SHP77 (cell line): Measurements from ENCODE around the gene PLP2.

ENCODE experiments used
- DNase-seq, 2 experiments: peaks; one replicate each; lab custom pipeline; 2025; lab: John Stamatoyannopoulos, UW

Gene PLP2

DNA sequence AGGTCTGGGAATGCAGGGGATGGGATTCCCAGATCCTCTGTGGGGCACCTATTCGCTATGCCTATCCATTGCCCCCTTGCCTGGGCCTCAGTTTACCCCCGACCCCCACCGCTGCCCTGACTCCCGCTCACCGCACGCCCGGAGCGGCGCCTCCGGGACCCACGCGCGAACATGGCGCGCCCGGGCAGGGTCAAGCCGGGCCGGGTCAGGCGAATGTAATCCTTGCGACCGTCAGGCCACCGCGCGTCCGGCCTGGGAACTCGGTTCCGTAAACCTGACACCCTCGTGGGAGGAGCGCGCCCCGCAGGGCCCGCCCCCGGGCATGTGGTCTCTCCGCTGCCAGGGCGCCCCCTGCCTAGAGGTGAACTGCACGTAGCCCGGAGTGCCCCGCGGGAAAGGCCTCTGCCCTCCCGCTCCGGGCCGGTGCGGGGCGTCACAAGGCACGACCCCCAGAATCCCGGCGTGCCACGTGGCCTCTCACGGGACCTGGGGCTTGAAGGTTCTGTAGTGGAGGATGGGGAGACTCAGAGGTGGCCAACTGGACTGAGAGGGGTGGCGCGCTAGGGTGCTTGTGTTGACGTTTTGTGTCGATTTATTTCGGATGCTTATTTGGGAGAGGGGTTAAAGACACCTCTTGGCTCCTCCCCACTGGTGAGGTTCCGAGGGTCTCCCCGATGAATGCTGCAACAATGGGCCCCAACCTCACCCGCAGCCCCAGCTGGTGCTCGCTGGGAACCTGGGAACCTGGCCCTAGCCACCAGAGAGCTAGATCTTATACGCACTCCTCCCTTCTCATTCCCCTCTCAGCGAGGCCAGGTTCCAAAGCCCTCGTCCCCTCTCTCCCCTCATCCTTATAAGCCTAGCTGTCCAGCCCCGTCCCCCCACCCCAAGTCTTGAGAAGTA is 14.7 kb downstream of the PLP2 start, which contains the start of gene PRICKLE3:
Gene PRICKLE3, minus strand, starts transcription at position 249 of the 903 bp plus-strand sequence. Its CDS starts 76 bp downstream, at position 173.
- DNase-seq: peak; percentile 32 to 54

DNA sequence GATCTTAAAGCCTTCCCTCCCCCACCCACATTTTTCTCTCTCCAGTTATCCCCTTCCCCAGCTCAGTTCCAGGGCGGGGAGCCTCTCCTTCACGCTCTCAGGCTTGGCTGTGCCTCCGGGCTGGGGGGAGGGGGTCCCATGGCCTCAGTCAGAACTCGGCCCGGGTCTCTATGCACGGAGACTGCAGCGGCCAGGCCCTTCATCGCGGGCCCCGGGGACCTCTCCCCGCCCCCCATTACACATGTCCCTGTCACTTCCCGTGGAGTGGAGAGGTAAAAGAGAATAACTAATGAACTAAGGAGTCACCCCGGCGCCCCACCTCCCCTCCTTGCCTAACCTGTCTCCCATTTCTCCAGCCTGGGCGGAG is 15.3 kb downstream of the PLP2 start:
- no peak for DNase-seq

DNA sequence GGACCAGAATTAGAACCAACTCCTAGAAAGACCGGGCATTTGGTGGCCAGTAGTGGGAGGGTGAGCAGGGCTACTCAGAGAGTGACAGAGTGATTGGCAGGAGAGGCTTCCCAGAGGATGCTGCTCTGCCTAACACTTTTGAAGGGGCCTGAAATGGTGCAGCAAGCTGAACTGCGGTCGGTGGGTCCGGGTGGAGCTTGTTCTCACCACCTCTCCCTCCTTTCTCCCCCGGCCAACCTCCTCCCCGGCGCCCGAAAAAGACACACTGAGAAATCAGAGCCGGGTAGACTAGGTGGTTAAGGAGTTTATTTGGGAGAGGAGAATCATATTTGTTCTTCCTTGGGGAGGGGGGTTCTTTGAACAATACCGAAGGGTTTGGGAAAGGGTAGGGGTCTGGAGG is 15.8 kb downstream of the PLP2 start:
- no peak for DNase-seq

DNA sequence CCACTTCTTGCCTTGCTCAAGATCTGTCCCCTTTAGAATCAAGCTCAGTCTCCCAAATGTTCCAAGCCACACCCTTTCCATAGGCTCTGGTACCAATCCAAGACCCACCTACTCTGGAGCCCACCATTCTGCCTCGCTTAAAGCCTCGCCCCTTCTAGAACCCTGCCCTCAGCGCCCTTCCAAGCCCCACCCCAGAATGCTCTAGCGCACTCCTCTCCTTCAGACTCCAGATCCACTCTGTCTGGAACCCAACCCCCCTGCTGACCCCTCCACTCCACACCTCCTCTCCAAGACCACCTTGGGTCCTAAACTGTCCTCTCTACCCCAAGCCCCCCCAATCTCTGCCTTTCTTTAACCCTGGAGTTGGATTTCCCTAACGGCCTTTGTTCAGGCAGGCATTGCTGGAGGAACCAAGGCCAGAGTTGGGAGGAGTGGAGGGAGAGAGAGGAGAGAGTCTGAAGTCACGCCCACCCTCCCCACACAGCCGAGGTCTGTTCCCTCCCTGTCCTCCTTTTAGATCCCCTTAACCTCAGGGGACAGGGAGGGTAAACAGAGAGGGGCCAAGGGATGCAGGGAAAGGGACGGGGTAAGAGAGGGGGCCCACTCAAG is 16.9 kb downstream of the PLP2 start:
- no peak for DNase-seq

DNA sequence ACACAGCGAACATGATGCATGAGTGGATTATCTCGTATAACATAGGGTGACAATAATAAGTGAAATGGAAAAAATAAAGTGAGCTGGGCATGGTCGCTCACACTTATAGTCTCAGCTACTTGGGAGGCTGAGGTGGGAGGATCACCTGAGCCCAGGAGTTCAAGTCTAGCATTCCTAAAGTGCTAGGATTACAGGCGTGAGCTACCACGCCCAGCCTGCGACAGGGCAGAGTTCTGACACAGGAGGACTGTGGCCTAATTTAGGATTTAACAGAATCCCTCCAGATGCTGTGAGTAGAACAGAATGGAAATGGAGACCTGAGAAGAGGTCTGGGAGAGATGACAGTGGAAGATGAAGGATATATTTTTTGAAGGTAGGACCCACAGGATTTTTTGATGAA is 17.9 kb downstream of the PLP2 start:
- DNase-seq: no peak

DNA sequence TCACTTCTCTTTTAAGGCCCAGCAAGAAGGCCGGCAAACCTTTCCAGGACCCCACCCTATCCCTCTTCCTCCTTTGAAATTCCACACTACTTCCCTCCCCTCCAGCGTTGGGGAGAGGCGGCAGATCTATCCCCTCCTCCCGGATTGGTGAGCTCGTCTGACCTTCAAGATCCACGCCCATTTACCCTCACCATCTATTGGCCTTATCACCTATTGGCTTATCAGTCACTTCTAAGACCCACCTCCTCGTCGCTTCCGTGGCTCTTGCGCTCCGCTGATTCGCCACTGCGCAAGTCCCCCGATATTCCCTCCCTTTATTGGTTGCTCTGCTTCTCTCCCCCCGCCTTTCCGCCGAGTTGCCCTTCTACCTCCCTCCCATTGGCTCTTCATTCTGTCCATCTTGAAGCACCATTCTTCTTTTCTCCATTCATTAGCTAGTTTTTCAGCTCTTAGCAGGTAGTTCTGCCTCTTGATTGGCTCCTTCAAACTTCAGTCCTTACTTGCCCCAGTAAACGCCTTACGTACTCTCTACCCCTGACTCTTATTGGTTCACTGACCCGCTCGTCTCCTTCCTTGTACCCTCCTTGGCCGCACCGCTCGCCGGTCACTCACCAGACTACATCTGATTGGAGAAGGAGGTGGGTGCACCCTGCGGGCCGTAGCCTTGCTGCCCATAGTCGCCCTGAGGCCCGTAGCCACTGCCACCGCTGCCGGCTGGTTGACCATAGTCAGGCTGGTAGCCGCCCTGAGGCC is 19.3 kb downstream of the PLP2 start:
- peak; percentile 96 to 98 for DNase-seq

DNA sequence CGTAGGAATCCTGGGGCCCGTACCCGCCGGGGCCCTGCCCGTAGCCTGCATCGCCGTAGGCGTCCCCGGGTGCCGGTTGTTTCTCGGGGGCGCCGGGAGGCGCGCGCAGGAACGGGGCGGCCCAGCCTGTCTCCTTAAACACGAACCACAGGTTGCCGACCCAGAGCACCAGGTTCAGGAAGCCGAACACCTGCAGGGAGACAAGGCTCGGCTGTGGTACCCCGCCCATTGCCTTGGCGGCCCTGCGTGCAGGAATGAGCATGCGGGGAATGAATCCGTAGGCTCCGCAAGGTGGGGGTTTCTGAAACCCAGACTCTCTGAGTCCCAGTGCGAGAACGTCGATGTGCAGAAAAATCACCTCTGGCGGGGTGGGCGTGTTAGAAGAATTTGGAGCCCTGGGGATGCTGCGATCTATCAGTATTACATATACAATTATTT is 19.9 kb downstream of the PLP2 start:
- peak in 1 of 2 experiments; percentile 26 for DNase-seq

DNA sequence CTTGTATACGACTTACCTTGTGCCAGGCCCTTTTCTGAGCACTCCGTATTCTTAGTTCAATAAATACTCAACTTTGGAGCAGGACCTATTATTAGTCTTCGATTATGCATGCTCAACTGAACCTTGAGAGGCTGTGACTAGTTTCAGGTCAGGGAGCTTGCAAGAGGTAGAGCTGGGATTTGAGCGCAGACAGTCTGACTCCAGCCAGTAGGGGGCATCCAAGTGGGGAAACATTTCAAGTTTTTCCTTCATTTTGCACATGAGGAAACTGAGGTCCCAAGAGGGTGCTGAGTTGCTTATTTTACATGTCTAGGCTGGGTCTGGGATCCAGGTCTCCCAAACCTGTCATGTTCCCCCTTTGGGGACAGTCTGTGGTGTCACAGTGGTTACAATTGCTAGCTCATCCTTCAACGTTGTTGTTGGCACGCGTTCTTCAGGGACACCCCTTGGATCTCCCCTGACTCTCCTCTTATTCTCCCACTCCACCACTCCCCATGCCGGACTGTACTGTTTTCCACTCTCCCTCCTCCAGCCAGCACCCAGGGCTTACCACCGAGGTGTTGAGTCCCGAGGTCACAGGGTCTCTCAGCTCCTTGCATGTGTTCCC is 21.1 kb downstream of the PLP2 start:
- peak in 1 of 2 experiments; percentile 15 for DNase-seq

DNA sequence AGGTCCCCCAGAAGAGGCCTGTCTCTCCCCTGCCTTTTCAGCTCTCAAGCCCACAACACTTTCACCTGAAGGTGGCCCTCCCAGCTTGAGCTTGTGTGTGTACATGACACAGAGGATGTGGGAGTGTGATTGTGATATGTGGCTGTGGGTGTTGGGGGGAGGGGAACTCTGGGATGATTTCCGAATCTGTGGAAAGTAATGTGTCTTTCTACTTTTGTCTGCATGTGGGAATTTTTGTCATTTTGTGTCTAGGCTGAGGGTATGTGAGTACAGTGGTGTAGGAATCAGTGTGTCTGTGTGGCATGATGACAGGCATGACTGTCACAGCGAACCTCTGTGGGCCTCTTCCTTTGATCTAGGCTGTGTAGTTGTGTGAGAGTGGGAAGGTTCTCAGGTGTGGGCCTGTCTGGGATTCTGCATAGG is 21.9 kb downstream of the PLP2 start:
- no peak for DNase-seq

DNA sequence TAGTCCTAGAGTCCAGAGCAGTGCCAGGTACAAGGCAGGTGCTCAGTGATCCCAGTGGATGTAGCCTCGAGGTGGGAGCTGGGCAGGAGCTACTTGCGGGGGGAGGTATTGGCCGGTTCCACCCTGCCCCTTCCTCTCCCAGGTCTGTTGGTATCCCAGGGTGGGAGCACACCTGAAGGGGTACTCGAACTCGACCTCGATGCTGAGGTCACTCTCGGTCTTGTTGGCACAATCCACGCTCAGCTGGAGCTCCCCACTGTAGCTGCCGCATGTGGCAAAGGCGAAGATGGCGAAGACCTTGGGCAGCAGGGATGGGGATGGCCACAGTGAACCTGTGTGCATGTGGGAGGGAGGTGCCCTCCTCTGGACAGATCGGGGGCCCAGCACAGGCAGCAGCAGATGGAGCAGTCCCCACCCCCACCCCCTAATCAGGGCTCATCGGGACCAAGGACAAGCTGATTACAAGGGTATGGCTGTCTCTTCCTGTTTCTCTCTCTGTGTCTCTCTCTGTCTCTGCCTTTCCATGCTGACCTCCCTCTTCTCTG is 25.9 kb downstream of the PLP2 start:
- DNase-seq: no peak

DNA sequence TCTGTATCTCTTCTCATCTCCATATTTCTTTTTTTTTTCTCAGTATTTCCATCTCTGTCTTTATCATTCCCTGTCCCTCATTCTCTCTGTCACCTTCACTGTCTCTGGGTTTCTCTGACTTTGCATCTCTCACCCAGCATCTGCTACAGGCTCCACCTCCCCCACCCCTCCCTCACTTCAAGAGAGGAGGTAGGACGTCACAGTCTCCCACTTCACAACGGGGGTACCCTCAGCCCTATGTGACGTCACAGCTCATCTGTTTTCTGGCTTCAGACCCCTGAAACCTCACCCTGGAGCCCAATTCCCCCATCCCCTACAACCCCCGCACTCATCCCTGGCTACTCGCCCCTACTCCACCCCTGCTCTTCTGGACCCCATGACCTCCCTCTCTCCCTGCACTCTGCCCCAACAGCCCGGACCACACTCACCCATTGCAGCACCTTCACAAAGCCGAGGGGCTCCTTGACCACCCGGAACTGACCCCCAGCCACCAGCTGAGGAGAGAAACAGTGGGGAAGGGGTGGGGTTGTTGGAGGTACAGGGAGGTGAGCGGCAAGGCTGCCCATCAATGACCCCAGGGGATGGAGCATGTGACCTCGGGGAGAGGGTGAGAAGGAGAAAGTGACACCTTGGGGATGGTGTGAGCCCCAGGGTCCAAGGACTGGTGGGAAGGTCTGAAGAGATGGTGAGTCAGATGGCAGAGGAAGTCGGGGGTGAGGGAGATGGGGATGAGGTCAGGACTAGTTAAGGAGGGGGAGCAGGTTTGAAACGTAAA is 27.0 kb downstream of the PLP2 start:
- DNase-seq: no peak

DNA sequence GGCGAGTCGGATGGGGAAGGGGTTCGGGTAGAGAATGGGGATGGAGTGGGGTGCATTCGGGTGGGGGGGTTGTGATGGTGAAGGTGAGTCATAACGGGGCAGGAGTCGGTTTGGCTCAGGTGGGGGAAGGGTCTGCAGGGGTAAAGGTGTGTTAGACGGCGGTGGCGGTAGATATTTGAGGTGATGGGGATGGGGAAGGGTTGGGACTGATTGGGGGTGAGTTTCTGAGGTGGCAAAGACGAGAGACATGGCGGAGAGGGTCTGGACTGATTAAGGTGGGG is 27.6 kb downstream of the PLP2 start:
- no peak for DNase-seq

DNA sequence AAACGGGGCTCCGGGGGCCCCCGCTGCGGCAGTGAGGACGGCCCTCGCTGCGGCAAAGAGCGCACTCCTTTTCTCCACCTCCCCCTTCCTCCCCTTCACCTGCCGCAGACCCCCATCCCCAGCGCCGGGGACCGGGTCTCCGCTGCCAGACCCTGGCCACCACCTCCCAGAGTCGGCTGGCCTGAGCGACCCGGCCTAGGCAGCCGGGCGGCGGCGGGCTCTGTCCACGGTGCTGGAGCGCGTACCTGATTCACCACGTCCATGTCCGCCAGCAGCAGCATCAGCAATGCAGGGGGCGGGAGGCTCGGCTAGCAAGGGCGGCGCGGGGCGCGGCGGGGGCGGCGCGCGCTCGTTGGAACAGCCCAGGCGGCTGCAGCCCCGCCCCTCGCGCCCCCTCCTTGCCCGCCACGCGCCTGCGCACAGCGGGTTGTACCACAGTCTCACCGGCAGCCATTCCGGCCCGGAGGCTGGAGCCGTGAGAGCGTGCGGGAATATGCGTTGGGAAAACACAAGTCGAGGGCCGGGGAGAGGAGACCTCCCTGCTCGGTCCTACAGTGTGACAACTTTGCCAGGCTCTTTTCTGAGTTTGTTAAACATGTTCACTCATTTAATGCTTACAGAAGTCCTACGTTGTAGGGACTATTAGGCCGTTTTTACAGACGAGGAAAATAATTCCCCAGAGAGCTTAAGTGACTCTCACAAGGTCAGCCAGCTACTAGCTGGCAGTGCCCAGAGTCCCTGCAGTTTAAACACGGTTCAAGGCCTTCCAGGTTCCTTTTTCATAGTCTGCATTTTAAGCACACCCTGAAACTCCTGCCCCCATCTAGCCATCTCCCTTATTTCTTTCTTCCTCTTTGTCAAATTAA is 28.4 kb downstream of the PLP2 start, which contains the start of gene SYP:
Gene SYP, minus strand, starts transcription at position 288 of the 866 bp plus-strand sequence. Its CDS starts 7 bp downstream, at position 281.
- peak; percentile 56 to 69 for DNase-seq

DNA sequence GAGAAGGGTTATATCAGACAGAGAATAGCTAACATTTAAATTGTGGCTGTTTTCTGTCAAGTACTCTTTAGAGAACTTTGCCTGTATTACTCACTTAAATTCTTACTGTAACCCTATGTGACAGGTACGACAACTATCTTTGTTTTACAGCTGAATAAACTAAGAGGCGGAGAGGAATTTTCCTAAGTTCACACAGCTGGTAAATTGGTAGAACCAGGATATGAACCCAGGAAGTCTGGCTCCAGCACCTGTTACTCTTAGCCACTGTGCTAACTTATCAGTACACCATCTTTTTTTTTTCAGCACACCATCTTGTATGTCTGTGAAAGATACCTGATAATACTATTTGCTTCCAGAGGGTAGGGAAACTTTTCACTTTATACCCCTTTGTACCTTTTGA is 30.3 kb downstream of the PLP2 start:
- no peak for DNase-seq

DNA sequence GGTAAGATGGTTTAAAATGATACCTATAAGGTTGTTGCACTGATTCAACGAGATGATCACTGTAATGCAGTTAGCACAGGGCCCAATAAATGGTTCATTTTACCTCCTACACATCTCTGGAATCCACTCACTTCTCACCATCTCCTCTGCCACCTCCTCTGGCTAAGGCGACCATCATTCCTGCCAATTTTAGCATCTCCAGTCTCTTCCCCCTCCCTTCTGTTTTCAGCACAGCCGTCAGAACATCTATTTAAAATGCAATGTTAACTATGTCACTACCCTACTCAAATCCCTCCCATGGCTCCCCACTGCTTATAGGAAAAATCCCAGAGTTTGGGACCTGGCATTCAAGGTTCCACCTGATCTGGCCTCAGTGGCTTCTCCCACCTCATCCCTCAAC is 31.8 kb downstream of the PLP2 start:
- no peak for DNase-seq

DNA sequence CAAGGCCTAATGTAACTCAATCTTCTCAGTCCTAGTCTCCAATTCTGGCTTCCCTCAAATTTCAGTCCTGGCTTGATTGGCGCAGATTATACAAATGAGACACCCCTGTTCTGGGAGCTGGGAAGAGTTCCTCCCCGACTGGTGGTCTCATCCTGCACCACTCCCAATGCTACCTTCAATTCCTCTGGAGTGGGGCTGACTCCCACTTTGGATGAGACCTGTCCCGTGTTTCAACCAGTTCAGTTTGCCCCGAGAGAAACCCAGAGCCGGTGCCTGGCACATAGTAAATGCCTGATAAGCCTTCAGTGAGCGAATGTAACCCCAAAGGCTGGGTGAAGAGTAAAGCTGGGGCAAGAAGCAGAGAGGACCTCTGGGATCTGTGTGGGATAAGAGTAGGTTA is 32.3 kb downstream of the PLP2 start:
- no peak for DNase-seq

DNA sequence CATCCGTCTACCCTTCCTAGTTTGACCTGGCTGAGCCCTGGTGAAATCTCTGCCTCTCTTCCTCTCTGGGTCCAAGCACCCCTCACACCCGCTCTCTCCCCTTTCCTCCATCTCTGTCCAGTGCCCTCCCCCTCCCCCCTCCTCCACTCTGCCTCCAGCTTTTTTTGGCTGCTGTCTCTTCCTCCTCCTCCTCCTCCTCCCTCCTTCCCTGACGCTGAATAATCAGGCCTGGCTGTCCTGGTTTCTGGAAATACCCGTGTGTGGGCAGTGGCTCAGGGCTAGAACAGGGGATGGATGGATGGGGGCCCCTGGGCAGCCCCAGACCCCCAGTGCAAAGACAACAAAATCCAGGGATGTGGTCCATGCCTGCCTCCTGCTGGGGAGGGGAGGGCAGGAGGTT is 33.0 kb downstream of the PLP2 start:
- no peak for DNase-seq

DNA sequence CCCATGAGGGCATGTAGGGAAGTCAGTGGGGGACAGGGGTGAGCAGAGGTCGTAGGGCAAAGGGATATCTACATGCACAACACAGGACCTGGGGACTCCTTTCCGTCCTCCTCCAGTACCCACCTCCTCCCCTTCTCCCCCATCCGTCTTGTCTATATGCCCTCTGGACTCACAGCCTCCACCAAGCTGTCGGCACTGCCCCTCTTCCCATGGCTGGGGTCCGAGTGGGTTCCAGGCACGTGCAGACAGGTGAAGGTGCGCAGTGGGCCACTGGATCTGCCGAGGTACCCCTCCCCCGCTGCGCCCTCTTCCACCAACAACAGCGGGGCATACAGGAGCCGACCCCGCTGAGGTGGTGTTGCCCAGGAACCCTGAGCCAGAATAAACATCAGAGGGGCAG is 33.7 kb downstream of the PLP2 start:
- no peak for DNase-seq

DNA sequence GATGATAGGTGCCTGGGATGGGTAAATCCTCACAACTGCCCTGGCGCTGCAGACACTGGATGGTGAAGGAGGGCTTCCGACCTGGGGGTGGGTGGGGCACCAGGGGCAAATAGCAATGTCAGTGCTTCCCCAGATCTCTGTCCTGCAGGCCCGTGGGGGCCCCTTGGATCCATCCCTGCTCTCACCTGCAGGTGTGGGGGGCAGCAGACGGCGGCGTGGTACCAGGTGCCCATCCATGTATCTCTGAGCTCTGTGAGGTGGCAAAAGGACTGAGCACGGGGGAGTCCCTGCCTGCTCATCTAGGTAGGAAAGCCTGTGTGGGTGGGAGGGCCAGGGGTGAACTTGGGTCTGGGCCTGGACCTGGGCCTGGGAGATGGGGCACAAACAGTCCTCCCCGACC is 34.8 kb downstream of the PLP2 start:
- DNase-seq: no peak

DNA sequence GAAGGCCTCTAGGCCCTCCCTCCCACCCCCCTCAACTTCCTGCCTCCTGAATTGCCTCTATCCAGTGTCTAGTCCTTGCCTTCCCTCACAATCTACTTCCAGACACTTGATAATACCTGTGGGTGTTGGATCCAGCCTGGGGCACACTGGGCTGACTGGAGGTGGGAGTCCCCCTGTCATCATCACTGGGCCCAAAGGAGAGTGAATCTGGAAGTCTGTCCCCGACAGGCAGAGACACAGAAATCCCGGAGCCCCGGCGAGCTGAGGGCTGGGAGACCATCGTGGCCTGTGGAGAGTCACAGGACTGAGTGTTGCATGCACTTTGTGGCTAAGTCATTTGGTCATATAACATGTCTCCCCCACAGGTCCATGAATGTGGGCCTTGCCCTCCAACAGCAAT is 36.7 kb downstream of the PLP2 start:
- DNase-seq: no peak
